HCT116 (cell line): Measurements from ENCODE around the gene ZBTB3. TPM values are rescaled to one million over a fixed set of nuclear protein-coding genes. Genes with fewer than 3 reads are reported as not detected.

ENCODE experiments used
- ATAC-seq: fragments of 200-7000 bp; cut with Tn5 transposase; 2 replicates; pipeline ENCODE4 v1.9.1; 2020; ENCODE audit warnings: mild to moderate bottlenecking, moderate library complexity
- BruUV-seq: library from RNA; stranded (reverse); fragments of 400-500 nt; replicated peaks from 2 replicates; lab custom pipeline; 2021; lab: Mats Ljungman, UMichigan
- CTCF ChIA-PET: fragments of 300-600 bp; sonication (Branson Sonifier 250); formaldehyde crosslinking; loops from one replicate; lab custom pipeline; 2021; ENCODE audit warnings: antibody characterized with exemption; lab: Charles Lee
- POLR2A ChIA-PET: fragments of 300-600, 350-600 bp; sonication (Branson Sonifier 250); formaldehyde crosslinking; loops from one replicate; lab custom pipeline; 2021; ENCODE audit warnings: antibody characterized with exemption; lab: Charles Lee
- RAD21 ChIA-PET, 2 experiments: fragments of 300-600 bp; sonication (Branson Sonifier 250); formaldehyde crosslinking; loops; one replicate each; lab custom pipeline; 2023; ENCODE audit warnings: low total read pairs in 2 of 2; ENCODE audit not compliant: uncharacterized antibody in 2 of 2, unreplicated experiment in 2 of 2, low non-redundant PET in 1 of 2; lab: Charles Lee
- DNase-seq: peaks from one replicate; pipeline ENCODE4 v3.0.0-alpha.2; 2010; ENCODE audit warnings: low read depth, low spot score
- H2AFZ ChIP-seq: fragments of 200-600 bp; shearing (Covaris generic), sonication (generic); 2 replicates; pipeline ENCODE4 v1.6.1; 2017; ENCODE audit warnings: low read depth, mixed run types, mixed read lengths, antibody characterized with exemption, low read length; ENCODE audit not compliant: poor library complexity, severe bottlenecking
- H3K27ac ChIP-seq: 2 replicates; pipeline ENCODE4 v1.5.1; 2012; ENCODE audit warnings: low read depth, low read length
- H3K27me3 ChIP-seq: fragments of 200-600 bp; sonication (generic); 2 replicates; pipeline ENCODE4 v1.6.1; 2016; ENCODE audit warnings: mixed run types, low read length, mixed read lengths; ENCODE audit not compliant: insufficient read depth
- H3K36me3 ChIP-seq, 2 experiments: fragments of 200-500 bp in 1 of 2; fragments of 200-600 bp in 1 of 2; sonication (Bioruptor generic) in 1 of 2; sonication (generic) in 1 of 2; 2 replicates each; pipeline versions ENCODE4 v1.5.1 to v1.6.1; 2014 to 2016; ENCODE audit warnings: low read length in 2 of 2, inconsistent platforms in 1 of 2, mixed read lengths in 1 of 2, mixed run types in 1 of 2; ENCODE audit not compliant: insufficient read depth in 2 of 2, control insufficient read depth in 1 of 2
- H3K4me1 ChIP-seq, 2 experiments: fragments of 200-600 bp in 1 of 2; sonication (generic) in 1 of 2; 2 replicates each; pipeline versions ENCODE4 v1.5.1 to v1.6.1; 2012 to 2017; ENCODE audit warnings: low read length in 2 of 2, inconsistent platforms in 1 of 2, mild to moderate bottlenecking in 1 of 2, mixed read lengths in 1 of 2, mixed run types in 1 of 2, moderate library complexity in 1 of 2; ENCODE audit not compliant: insufficient read depth in 2 of 2, control insufficient read depth in 1 of 2
- H3K4me2 ChIP-seq: fragments of 200-600 bp; sonication (generic); 2 replicates; pipeline ENCODE4 v1.6.1; 2017; ENCODE audit warnings: mixed run types, low read length, mixed read lengths
- H3K4me3 ChIP-seq, 2 experiments: fragments of 200-600 bp in 1 of 2; sonication (generic) in 1 of 2; replicated peaks in 1 of 2; 2 replicates each; pipeline ENCODE4 v1.5.1; 2011 to 2016; ENCODE audit warnings: low read length in 2 of 2, control low read depth in 1 of 2, low read depth in 1 of 2, mild to moderate bottlenecking in 1 of 2, mixed read lengths in 1 of 2, mixed run types in 1 of 2
- H3K79me2 ChIP-seq: fragments of 200-600 bp; sonication (generic); 2 replicates; pipeline ENCODE4 v1.6.1; 2017; ENCODE audit warnings: mild to moderate bottlenecking, mixed run types, low read length, moderate library complexity, mixed read lengths; ENCODE audit not compliant: insufficient read depth
- H3K9ac ChIP-seq: fragments of 200-600 bp; sonication (generic); 2 replicates; pipeline ENCODE4 v1.6.1; 2016; ENCODE audit warnings: low read length, mixed read lengths
- H3K9me2 ChIP-seq: fragments of 200-600 bp; sonication (generic), shearing (Covaris generic); 2 replicates; pipeline ENCODE4 v1.6.1; 2017; ENCODE audit warnings: mixed run types, mild to moderate bottlenecking, moderate library complexity; ENCODE audit not compliant: insufficient read depth
- H3K9me3 ChIP-seq, 2 experiments: fragments of 200-500 bp in 1 of 2; fragments of 200-600 bp in 1 of 2; sonication (Bioruptor generic) in 1 of 2; sonication (generic) in 1 of 2; 2 replicates each; pipeline ENCODE4 v1.6.1; 2014 to 2017; ENCODE audit warnings: low read length in 2 of 2, mixed read lengths in 2 of 2, inconsistent platforms in 1 of 2, low read depth in 1 of 2, mild to moderate bottlenecking in 1 of 2, mixed run types in 1 of 2, moderate library complexity in 1 of 2; ENCODE audit not compliant: control insufficient read depth in 1 of 2, insufficient read depth in 1 of 2
- H4K20me1 ChIP-seq: fragments of 200-600 bp; sonication (generic), shearing (Covaris generic); 2 replicates; pipeline ENCODE4 v1.6.1; 2017; ENCODE audit warnings: mixed run types, mild to moderate bottlenecking, moderate library complexity; ENCODE audit not compliant: insufficient read depth
- CTCF ChIP-seq, 3 experiments: fragments of 200-600 bp in 1 of 3; sonication (generic) in 1 of 3; IDR thresholded peaks in 2 of 3; conservative IDR thresholded peaks in 1 of 3; 2 replicates each; pipeline ENCODE4 v1.5.1; 2012 to 2017; ENCODE audit warnings: low read depth in 2 of 3, low read length in 2 of 3, antibody characterized with exemption in 1 of 3, borderline replicate concordance in 1 of 3, control low read depth in 1 of 3, mild to moderate bottlenecking in 1 of 3, mixed read lengths in 1 of 3, mixed run types in 1 of 3, moderate library complexity in 1 of 3; ENCODE audit not compliant: insufficient read depth in 1 of 3
- EZH2 ChIP-seq: fragments of 200-600 bp; sonication (generic); IDR thresholded peaks from 2 replicates; pipeline ENCODE4 v1.6.1; 2017; ENCODE audit warnings: antibody characterized with exemption, mixed run types
- ZFX ChIP-seq: fragments of 450-650 bp; IDR thresholded peaks from 2 replicates; pipeline ENCODE4 v1.6.1; 2017
- intact Hi-C: fragments of 100-400 bp; cut with micrococcal nuclease; formaldehyde crosslinking; loops from 2 replicates; pipeline ENCODE4 v1.10.0; 2022
- total RNA-seq: library from RNA; stranded (reverse); gene quantifications from one replicate; pipeline ENCODE4 v1.2.1, GENCODE V29; 2021; ENCODE audit not compliant: unreplicated experiment

Gene ZBTB3
- total RNA-seq, 1 experiment from 2014 or later: 11.3 TPM

- TF ChIP-seq CTCF (IDR thresholded peaks at IDR 0.05 in 2 of 3, conservative IDR thresholded peaks at IDR 0.05 in 1 of 3; ENCODE audit: borderline replicate concordance in 1 of 3, insufficient read depth in 1 of 3, low read depth in 2 of 3, low read length in 2 of 3): no peak
- TF ChIP-seq, all 23 proteins: peak for 8
Observed at GRCh38 chr11:62727165-62727871, 26.6 kb downstream of the ZBTB3 start, which contains the start of gene HNRNPUL2 (continued).

GRCh38 chr11:62726915-62727164, 27.1 kb downstream of the ZBTB3 start:
- Histone ChIP-seq H2AFZ (no peak overlapping the region), H4K20me1 (peaks cover 16% of the 10 kb centered on the region; the same call in 1 of the 2 replicates), H3K27me3 (no peaks in the 10 kb centered on the region), H3K79me2 (peaks cover 82% of the 10 kb centered on the region), H3K4me2 (peak overlapping the region; percentile 100), H3K9me3 (no peaks in the 10 kb centered on the region), H3K27ac (peak overlapping the region; percentile 96), H3K9ac (peak overlapping the region; percentile 93)
- ChIA-PET RAD21 (no interaction called here), CTCF (interaction anchor here (0.7 to 2.5 kb wide), 10 partner anchors 27 to 332 kb away, joined by 3 to 10 read pairs (median 4); partner anchors contain the start of genes EML3, TAF6L, TMEM179B and TUT1)
- no peak for DNase-seq
- no TSS peak for BruUV-seq
- intact Hi-C loops: loop anchor here (5.0 kb wide), 1 partner anchor 35 kb away; the partner anchor contains the start of gene POLR2G
- ATAC-seq: peak; percentile 4
- TF ChIP-seq ZFX (peak; percentile 99), EZH2 (no peak)
- TF ChIP-seq, all 23 proteins: peak for 1
- peaks cover 28 to 35% of the 10 kb centered on the region in 2 experiments for H3K36me3 ChIP-seq
- POLR2A ChIA-PET: interaction anchor here (0.6 to 4.3 kb wide), 21 partner anchors 17 to 153 kb away, joined by 3 to 59 read pairs (median 4); partner anchors contain the start of genes C11orf98, CSKMT, EEF1G and LBHD1
- H3K4me3 ChIP-seq: peak overlapping the region; percentile 98 to 100
- no peaks in the 10 kb centered on the region for H3K9me2 ChIP-seq
- peaks cover 14 to 25% of the 10 kb centered on the region in 2 experiments for H3K4me1 ChIP-seq
